Fibroblast of peridontal ligament (primary cell): ENCODE measurements around the gene MPRIP.

Source experiments
- DNase-seq: peaks from one replicate; pipeline ENCODE4 v3.0.0-alpha.2; 2010; ENCODE audit errors: extremely low read depth

Gene MPRIP

GRCh38 chr17:17088086-17088485 is 45.8 kb downstream of the MPRIP start:
- no peak for DNase-seq

DNA sequence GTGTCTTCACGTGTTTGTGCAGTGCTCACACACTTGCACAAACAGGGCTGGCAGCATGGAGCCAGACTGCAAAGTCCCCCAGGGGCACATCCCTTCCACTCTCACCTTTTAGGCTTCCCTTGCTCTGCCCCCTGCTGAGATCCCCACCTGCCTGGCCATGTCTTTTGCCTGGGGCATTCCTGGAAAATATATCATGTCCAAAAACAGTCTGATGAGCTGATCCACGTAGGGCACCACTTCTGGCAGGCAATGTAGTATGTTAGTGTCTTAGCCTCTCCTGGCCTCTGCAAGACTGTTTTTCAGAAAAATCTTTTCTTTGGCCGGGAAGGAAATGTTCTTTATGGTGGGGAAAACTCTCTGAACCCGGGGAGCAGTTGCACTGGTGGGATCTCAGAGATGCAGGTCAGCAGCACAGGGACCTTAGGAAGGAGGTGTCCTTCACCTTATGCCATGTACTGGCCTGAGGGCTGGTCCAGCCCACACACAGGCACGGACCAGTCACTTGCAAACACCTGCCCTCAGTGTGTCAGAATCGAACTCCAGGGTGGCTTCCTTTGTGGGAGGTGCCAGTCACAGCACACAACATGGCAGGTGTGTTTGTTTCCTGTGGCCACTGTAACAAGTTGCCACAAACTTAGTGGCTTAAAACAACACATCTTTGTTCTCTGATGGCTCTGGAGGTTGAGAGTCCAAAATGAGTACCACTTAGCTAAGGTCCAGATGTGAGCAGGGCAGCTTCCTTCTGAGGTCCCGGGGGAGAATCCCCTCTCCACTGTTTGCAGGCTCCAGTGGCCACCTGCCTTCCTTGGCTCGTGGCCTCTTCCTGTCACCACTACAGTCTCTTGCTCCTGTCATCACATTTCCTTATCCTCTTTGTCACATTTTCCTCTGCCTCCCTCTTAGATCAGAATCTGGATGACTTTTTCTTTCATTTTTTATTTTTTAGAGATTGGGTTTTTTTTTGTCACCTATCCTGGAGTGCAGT is 46.6 kb downstream of the MPRIP start:
- DNase-seq, result no peak

DNA sequence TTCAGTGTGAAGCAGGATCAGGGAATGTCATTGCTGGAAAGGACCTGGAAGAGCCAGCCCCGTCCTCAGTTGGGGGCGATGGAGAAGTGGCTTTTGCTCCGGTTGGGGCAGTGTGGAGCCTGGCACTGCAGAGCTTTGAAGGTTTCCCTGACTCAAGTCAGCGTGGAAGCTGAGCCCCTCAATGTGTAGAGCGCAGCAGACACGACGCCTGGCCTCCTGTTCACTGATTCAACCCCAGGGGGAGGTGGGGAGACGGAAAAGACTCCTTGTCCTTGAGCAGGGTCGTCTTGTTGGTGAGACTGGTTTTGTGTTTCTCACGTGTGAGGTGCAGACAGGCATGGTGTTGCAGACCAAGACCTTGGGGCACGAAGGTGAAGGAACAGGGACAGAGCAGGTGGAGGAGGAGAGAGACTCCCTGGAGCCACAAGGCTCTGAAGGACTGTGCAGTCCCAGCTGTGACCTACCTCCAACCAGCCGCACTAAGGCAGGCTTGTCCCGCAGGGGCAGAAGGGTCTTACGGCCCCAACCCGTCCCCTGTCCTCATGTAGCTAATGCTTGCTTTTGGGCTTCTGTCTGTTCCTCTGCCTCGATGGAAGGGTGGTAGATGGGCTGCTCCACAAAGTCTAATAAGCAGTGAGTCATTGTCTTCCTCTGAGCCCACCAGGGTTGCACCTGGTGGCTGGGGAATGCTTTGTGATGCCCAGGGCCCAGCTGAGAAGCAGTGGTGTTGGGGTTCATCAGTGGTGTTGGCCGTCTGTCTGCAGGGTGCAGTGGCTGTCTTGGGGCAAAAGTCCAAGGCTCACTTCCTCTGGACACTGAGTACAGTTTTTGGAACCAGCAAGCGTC is 47.8 kb downstream of the MPRIP start:
- no peak for DNase-seq

DNA sequence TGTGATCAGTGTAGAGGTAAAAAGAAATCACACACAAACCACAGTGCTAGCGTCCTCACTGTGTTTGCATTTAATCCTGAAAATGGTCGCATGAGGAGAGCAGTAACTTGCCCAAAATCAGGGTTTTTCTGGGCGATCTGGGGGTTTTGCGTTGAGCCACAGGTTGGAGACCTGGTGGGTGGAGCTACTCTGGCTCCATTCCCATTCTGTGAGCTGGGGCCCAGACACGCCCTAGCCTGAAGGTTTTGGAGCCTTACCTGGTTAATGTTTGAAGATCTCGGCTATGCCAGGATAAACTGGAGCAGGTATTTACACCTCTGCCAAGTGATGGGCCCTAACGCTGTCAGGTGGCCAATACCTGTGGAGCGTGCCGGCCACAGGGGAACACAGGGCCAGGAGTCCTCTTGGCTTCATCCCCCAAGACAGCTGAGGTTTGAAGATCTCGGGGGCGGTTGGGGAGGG is 48.4 kb downstream of the MPRIP start:
- DNase-seq, result no peak

DNA sequence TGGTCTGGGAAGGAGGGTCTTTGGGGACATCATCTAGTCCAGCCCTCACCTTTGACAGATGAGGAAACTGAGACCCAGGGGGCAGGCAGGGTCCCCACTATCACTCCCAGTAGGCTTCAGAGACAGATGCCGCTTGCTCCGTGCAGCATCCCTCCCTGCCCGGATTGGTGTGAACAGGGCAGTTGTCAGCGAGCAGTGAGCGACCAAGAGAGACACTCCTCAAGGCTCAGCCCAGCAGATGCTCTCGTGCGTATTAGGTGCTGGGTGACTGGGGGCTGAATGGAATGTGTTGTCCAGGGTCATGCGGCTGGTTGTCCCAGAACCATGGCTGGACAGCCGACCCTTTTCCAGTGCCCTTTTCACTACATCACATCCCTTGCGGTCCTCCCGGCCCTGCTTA is 49.0 kb downstream of the MPRIP start:
- DNase-seq, result no peak

- no peak for DNase-seq
These were observed 49.8 kb downstream of the MPRIP start for GRCh38 chr17:17091856-17092756.

GRCh38 chr17:17093764-17094163 is 51.5 kb downstream of the MPRIP start:
- DNase-seq, result no peak

DNA sequence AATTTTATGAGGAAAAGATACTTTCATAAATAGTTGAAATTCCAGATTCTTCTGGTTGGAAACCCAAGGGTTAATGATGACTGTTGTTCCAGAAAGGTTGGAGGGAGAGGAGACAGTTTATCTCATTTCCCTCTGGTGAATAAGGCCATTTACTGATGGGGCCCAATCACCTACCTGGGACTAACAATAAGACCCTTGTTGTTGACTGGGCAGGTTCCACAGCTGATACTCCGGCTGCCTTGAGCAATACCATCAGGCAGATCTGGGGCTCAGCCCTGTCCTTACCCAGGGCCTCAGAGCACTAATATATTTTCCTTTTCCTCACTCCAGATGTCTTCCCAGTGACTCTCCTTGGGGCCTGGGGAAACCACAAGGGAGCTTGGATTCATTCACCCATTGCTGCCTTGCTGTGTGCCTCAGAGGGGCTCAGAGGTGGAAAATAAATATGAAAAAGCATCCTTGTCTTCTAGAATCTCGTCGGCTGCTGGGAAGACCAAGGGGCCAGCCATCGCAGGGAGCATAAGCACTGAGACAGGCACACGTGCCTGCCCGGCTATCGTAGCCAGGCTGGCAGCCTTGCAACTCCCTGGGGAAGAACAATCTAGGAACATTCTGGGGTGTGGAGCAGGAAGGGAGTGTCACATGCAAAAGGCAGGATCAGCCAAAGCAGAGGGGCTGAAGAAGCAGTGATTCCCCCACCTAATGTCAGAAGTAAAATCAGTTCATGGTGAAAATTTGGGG is 54.4 kb downstream of the MPRIP start:
- peak; percentile 34 for DNase-seq

GRCh38 chr17:17097763-17098345 is 55.6 kb downstream of the MPRIP start:
- DNase-seq, result no peak

GRCh38 chr17:17098551-17099179 is 56.4 kb downstream of the MPRIP start:
- peak; percentile 47 for DNase-seq

GRCh38 chr17:17102176-17102575 is 59.9 kb downstream of the MPRIP start:
- no peak for DNase-seq

DNA sequence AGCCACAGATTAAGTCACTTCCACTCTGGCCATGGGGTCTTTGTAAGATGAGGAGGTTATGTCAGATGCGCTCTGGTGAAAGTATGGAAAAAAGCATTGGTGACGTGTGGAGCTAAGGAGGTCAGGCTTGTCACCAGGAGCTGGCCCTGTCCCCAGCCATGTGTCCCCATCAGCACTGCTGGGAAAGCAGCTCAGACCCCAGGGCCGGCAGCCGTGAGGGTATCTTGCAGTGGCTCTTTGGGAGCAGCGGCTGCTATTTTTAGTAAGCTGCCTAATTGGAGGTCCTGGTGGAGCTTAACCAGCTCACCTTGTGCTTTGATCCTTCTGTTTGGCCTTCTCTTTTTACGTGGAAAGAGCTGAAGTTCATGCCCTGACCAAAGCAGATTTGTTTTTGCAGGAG is 60.9 kb downstream of the MPRIP start:
- DNase-seq, result no peak

- DNase-seq, result no peak
These were observed 61.8 kb downstream of the MPRIP start for GRCh38 chr17:17104036-17104435.

GRCh38 chr17:17104494-17104893 is 62.2 kb downstream of the MPRIP start:
- no peak for DNase-seq

- no peak for DNase-seq
These were observed 63.7 kb downstream of the MPRIP start for GRCh38 chr17:17105976-17106375.

- no peak for DNase-seq
These were observed 64.5 kb downstream of the MPRIP start for GRCh38 chr17:17106756-17107155.

- DNase-seq, result no peak
These were observed 65.0 kb downstream of the MPRIP start for GRCh38 chr17:17107281-17107680.

DNA sequence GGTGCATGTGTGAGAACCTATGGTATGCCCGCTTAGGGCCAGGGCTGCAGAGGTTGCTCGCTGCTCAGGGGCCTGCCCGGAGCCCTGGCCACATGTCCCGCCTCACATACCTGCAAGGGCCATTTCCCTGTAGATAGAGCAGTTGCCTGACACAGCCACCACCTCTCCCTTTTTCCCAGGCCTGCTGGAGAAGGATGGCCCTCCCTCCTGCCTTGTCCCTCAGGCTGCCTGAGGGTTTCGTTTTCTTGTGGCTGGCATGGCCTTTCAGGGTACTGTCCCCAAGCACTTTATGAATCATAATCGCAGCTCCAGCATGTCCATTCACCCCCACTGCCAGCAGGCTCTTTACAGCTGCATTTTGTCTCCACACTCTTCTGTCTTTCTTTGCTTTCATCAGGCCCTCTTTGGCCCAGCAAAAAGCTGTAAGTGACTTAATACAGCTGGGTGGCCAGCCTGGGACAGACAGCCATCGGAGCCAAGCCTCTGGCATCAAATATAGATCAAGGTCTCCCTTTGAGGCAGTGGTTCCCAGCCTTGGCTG is 65.7 kb downstream of the MPRIP start:
- no peak for DNase-seq

DNA sequence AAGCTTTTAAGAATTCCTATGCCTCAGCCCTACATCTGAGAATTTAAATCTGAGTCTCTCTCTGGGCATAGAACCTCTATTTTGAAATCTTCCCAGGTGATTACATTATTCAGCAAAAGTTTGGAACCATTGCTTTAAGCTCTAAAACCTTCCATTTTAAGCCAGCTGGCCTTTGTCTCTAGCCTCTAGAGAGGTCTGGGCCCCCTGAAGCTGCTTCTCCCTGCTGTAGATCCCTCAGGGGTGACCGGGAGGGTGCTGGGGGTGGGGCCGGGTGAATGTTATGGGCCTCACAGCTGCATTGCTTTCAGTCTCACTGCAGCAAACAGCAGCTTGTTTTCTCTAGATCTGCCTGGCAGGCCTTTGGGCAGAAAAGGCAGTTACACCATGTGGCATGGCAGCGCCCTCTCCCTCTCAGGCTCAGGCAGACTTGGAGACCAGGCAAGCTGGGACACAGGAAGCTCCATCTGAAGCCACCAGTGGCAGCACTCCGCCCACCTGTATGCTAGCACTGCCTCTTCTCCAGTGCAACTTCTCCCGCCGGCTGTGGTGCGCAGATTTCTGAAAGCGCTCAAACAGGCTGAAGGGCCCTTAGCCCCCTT is 66.3 kb downstream of the MPRIP start:
- peak; percentile 27 for DNase-seq
